D721Med (cell line): Measurements from ENCODE around the gene COL9A3.

Source experiments
- DNase-seq: peaks from one replicate; pipeline ENCODE4 v3.0.0; 2011; ENCODE audit warnings: low spot score; ENCODE audit not compliant: insufficient read length
- FAIRE-seq: peaks from 2 replicates; lab custom pipeline; 2011; peaks lifted over from hg19 to GRCh38; lab: Jason Lieb, UNC
- TF ChIP-seq, protein P1 (sequence below): IDR thresholded peaks from 2 replicates; pipeline ENCODE4 v1.5.1; 2012; ENCODE audit warnings: mild to moderate bottlenecking, control low read depth; ENCODE audit not compliant: insufficient read depth; ENCODE audit errors: missing control alignments

The COL9A3 gene

DNA sequence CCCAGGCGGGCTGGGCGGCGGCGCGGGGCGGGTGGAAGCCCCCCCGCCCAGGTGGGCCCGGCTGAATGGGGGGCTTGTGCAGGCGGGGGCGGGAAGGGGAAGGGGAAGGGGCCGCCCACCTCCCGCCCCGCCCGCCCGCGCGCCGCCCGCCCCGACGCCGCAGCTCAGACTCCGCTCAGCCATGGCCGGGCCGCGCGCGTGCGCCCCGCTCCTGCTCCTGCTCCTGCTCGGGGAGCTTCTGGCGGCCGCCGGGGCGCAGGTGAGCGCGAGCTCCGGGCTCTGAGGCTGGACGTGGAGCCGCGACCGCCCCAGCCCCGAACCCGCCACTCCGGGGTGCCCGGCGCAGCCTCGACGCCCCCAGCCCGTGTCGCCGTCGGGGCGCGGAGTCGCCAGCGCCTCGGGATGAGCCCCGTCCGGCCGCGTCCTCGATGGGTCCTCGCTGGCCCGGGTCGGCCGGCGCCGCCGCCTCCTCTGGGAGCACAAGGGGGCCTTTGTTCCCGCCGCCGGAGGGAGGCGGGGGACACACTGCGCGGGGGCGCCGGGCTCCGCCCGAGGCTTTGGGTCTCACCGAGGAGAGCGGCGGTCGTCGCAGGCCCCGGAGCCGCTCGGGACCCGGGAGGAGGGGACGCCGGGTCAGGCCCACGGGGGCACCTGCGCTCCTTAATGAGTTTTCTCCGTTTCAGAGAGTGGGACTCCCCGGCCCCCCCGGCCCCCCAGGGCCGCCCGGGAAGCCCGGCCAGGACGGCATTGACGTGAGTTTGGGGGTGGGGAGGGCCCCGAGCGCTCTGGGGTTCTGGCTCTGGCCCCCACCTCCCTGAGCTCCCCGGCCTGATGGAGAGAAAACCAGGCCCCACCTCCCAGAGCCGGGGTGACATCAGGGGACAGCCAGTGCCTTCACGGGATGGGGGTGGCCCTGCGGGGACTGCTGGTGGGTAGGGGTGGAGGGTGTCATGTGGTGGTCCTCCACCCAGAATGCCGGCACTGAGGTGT is at the start of gene COL9A3:
TSS of gene COL9A3 (plus strand) at position 167 of the 990 bp plus-strand sequence. CDS start at position 182, 15 bp downstream.
- DNase-seq (no peak), FAIRE-seq (no peak)
- TF ChIP-seq, protein P1, sequence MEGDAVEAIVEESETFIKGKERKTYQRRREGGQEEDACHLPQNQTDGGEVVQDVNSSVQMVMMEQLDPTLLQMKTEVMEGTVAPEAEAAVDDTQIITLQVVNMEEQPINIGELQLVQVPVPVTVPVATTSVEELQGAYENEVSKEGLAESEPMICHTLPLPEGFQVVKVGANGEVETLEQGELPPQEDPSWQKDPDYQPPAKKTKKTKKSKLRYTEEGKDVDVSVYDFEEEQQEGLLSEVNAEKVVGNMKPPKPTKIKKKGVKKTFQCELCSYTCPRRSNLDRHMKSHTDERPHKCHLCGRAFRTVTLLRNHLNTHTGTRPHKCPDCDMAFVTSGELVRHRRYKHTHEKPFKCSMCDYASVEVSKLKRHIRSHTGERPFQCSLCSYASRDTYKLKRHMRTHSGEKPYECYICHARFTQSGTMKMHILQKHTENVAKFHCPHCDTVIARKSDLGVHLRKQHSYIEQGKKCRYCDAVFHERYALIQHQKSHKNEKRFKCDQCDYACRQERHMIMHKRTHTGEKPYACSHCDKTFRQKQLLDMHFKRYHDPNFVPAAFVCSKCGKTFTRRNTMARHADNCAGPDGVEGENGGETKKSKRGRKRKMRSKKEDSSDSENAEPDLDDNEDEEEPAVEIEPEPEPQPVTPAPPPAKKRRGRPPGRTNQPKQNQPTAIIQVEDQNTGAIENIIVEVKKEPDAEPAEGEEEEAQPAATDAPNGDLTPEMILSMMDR: no peak

DNA sequence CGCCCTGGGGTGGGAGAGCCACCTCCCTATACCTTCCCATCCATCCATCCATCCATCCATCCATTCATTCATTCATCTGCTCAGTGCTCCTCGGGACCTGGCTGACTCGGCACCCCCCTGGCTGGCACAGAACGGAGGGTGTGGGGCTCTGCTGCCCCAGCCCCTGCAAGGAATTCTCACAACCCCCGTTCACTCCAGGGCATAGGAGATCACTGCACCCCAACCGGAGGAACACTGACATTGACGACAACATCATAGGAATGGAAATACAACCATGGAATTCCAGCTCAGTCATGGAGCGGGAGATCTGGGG is 48.7 kb upstream of the COL9A3 start:
- TF ChIP-seq, protein P1: no peak
- no peak for FAIRE-seq
- no peak for DNase-seq

DNA sequence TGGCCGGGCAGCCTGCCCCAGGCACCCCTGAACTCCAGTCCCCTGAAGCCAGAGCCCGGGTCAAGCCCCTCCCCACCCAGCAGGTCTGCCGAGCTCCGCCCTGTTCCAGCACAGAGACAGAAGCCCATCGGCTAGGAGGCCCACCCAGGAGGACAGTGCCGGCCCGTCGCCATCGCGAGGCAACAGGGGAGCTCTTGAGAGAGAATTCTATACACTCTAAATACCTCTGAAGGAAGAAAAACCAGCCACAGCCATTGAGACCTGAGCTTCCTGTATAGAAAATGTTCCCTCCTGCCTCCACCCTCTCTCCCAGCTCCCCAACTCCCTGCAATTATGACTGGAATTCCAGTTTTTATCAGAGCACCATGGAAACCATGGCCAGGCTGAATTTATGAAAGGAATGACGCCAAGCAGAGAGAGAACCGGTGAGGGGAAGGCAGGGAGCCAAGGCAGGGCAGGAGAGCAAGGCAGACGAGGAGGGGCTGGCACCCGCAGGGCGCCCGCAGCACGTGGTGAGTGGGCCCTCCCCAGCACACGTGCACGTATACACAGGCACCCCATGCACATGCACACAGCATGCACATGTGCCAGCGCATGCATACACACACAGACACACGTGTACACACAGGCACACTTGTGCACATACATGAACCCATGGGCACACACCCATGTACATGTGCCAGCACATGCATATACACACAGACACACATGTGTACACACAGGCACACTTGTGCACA is 48.1 kb upstream of the COL9A3 start:
- DNase-seq (no peak), FAIRE-seq (no peak)
- TF ChIP-seq, protein P1: no peak

GRCh38 chr20:62769346-62770071 is 47.3 kb upstream of the COL9A3 start:
- FAIRE-seq (no peak), DNase-seq (no peak)
- TF ChIP-seq, protein P1: no peak

DNA sequence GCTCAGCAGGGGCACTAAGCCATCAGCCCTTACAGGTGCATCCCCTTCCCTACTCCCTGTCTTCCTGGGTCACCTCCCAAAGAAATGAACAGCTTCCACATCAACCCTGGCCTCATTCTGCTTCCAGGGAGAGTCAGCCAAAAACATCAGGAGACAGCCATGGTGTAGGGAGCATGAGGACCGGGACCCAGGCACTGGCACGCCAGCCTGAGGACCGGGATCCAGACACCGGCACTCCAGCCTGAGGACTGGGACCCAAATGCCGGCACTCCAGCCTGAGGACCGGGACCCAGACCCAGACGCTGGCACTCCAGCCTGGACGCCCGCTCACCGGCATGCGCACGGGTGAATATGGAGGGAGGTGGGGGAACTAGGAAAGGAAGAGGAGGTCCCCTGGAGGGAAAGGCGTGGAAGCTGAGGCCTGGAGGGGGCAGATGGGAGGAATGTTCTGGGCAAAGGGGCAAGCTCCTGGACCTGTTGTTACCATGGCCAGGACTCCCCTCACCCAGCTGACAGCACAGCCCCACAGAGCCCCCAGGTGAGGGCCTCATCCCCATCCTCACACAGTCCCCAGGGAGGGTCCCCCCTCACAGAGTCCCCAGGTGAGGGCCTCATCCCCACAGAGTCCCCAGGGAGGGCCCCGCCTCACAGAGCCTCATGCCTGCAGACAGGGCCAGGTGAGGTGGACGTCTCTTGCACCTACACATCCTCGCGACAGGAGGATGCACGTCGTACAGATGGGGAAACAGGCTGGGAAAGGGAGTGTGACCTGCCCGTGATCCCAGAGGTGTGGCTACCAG is 46.5 kb upstream of the COL9A3 start:
- TF ChIP-seq, protein P1: no peak
- DNase-seq (no peak), FAIRE-seq (no peak)

GRCh38 chr20:62770916-62771315 is 45.9 kb upstream of the COL9A3 start:
- TF ChIP-seq, protein P1: no peak
- FAIRE-seq: no peak

More at GRCh38 chr20:62770916-62771315, 45.9 kb upstream of the COL9A3 start:
- no peak for DNase-seq
